ENCODE measurements around the gene PRKCE. TPM values are rescaled to one million over a fixed set of nuclear protein-coding genes. Genes with fewer than 3 reads are reported as not detected.

The PRKCE gene
- total and polyA plus RNA-seq, 2 of the 8 experiments (the other 6 are each of a cell fraction or from before 2014, with no cell fraction given) = 0.54 to 2.1 TPM

DNA sequence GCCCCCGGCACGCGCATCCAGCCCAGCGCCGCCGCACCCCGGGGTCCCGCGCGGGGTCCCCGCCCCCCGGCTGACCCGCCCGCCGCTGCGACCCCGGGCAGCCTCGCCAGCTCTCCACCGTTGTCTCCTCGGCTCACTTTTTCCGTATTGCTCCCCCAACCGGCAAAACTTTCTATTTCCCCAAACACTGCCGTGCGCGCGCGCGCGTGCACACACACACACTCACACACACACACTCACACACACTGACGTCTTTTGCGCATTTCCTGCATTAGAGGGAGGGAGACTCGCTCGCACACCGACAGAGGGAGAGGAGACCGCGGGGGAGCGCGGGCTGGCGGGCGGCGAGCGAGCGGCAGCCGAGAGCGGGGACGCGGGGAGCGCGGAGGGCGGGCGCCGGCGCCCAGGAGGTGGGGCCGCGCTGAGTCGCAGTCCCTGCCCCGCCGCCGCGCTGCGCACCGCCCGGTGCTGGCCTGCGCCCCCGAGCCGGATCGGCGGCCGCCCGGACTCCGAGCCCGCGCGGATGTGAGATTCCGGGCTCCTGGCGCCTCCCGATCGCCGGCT, 542 bp upstream of the PRKCE start:
- ChIA-PET CTCF (ENCODE audit: partially characterized antibody) (interaction anchor here (0.6 to 1.7 kb wide), 10 partner anchors 24 to 1429 kb away, joined by 3 to 7 read pairs (median 4); no protein-coding TSS in a partner anchor), POLR2A (ENCODE audit: partially characterized antibody) (interaction anchor here (1.3 kb wide), 1 partner anchor 280 kb away, joined by 3 read pairs; no protein-coding TSS in a partner anchor)
- 1% methylated on average over 26 of the region's 79 CpGs; no CpG with 5 or more reads in 1 of the 2 experiments for WGBS, 2 experiments (ENCODE audit: extremely low coverage in 1 of 2, insufficient coverage in 1 of 2, insufficient read length in 1 of 2, insufficient replicate concordance in 2 of 2, low coverage in 1 of 2, low lambda C conversion rate in 2 of 2, missing lambda C conversion rate in 1 of 2)
- H2AFZ ChIP-seq (ENCODE audit: low read length) = 0 out of 2 replicates have a peak overlapping the region, but pooled peaks have one; percentile 11
- no peaks in the 10 kb centered on the region for H3K79me2 ChIP-seq (ENCODE audit: control insufficient read depth in 1 of 2, insufficient read depth in 2 of 2, low read length in 2 of 2)
- H3K27ac ChIP-seq (ENCODE audit: low read depth, low read length) = no peak overlapping the region
- H2BK5ac ChIP-seq (ENCODE audit: low read depth, low read length) = no peak overlapping the region
- no peaks in the 10 kb centered on the region for H3K9me3 ChIP-seq (ENCODE audit: insufficient read depth in 2 of 2, low read depth in 1 of 2, low read length in 1 of 2)
- H3K23ac ChIP-seq (ENCODE audit: insufficient read length) = no peak overlapping the region
- H2AK5ac ChIP-seq (ENCODE audit: low read depth, low read length) = no peak overlapping the region
- peaks cover 31 to 75% (median 52%) of the 10 kb centered on the region in 4 experiments for H3K27me3 ChIP-seq (replicated peaks in 1 of 4; ENCODE audit: control insufficient read depth in 3 of 4, extremely low read depth in 1 of 4, insufficient read depth in 3 of 4, low read length in 3 of 4)
- peak overlapping the region; percentile 39 to 82 (median 72) for H3K4me3 ChIP-seq (ENCODE audit: extremely low read depth in 1 of 4, insufficient read depth in 2 of 4, low read depth in 3 of 4, low read length in 4 of 4)
- H2BK20ac ChIP-seq (ENCODE audit: low read length) = no peak overlapping the region
- H3K4me1 ChIP-seq (replicated peaks in 1 of 4; ENCODE audit: control insufficient read depth in 3 of 4, insufficient read depth in 4 of 4, low read length in 3 of 4) = peaks cover 2 to 4% (median 3%) of the 10 kb centered on the region in 4 experiments
- H3K36me3 ChIP-seq (ENCODE audit: control insufficient read depth in 2 of 4, insufficient read depth in 4 of 4, low read length in 3 of 4) = no peaks in the 10 kb centered on the region
- no peak overlapping the region for H3K14ac ChIP-seq (ENCODE audit: insufficient read length)
- no peak overlapping the region for H4K5ac ChIP-seq (ENCODE audit: insufficient read length, low read depth, low read length)
- peak overlapping the region; percentile 29; the same call in 1 of the 2 replicates for H4K8ac ChIP-seq (ENCODE audit: extremely low read depth, insufficient read depth, low read length)
- no peak overlapping the region for H2BK120ac ChIP-seq (replicated peaks; ENCODE audit: low read depth, low read length)
- no peak overlapping the region for H3K56ac ChIP-seq (replicated peaks; ENCODE audit: insufficient read length, low read depth, low read length)
- DNase-seq (ENCODE audit: low read depth in 1 of 2, low spot score in 2 of 2) (peak in 1 of 2 experiments; percentile 87), FAIRE-seq (no peak)
- no peak overlapping the region for H2BK15ac ChIP-seq (ENCODE audit: low read length)
- peak overlapping the region; percentile 95 to 97 for H3K4me2 ChIP-seq (ENCODE audit: insufficient read depth in 1 of 2, low read depth in 2 of 2, low read length in 2 of 2)
- H3K4ac ChIP-seq (replicated peaks; ENCODE audit: insufficient read length, low read depth, low read length) = no peak overlapping the region
- peaks cover 0 to 3% of the 10 kb centered on the region in 2 experiments for H4K20me1 ChIP-seq (replicated peaks in 1 of 2; ENCODE audit: control insufficient read depth in 1 of 2, insufficient read depth in 2 of 2, low read length in 2 of 2)
- H3K79me1 ChIP-seq (ENCODE audit: low read depth, low read length) = no peaks in the 10 kb centered on the region
- no peak overlapping the region for H4K91ac ChIP-seq (replicated peaks; ENCODE audit: insufficient read length, low read length)
- peak overlapping the region in 1 of 4 experiments; percentile 53; a peak in 1 of 7 replicates for H3K9ac ChIP-seq (replicated peaks in 1 of 4; ENCODE audit: extremely low read depth in 1 of 4, low read depth in 3 of 4, low read length in 3 of 4)
- H2BK12ac ChIP-seq (ENCODE audit: low read depth, low read length) = no peak overlapping the region
- no peak overlapping the region; the same call in 1 of the 2 replicates for H3K18ac ChIP-seq (ENCODE audit: extremely low read depth, low read length)
- peaks cover 22% of the 10 kb centered on the region for H3K23me2 ChIP-seq (ENCODE audit: low read depth, low read length)
- TF ChIP-seq JUN (IDR thresholded peaks at IDR 0.05; ENCODE audit: low read depth, low read length) (no peak), EGR1 (IDR thresholded peaks at IDR 0.05; ENCODE audit: borderline replicate concordance, low read depth, low read length) (no peak), SP1 (IDR thresholded peaks at IDR 0.05; ENCODE audit: low read depth, low read length) (no peak), CEBPB (IDR thresholded peaks at IDR 0.05; ENCODE audit: low read depth, low read length) (no peak), SP4 (IDR thresholded peaks at IDR 0.05; ENCODE audit: low read length) (no peak), TAF7 (optimal IDR thresholded peaks at IDR 0.05; ENCODE audit: borderline replicate concordance, low read depth, low read length) (no peak), EP300 (IDR thresholded peaks at IDR 0.05; ENCODE audit: borderline replicate concordance in 1 of 2, low read depth in 2 of 2, low read length in 2 of 2) (no peak), TCF12 (IDR thresholded peaks at IDR 0.05; ENCODE audit: low read depth, low read length) (no peak), MAFK (IDR thresholded peaks at IDR 0.05; ENCODE audit: low read depth, low read length) (no peak), CTBP2 (IDR thresholded peaks at IDR 0.05; ENCODE audit: borderline replicate concordance, insufficient read depth, insufficient read length, low read length) (no peak), TEAD4 (IDR thresholded peaks at IDR 0.05; ENCODE audit: low read depth, low read length) (no peak), MAX (IDR thresholded peaks at IDR 0.05) (peak; percentile 25; the same call in 1 of the 2 replicates), ASH2L (IDR thresholded peaks at IDR 0.05; ENCODE audit: low read length) (peak; percentile 14), POU5F1 (IDR thresholded peaks at IDR 0.05; ENCODE audit: low read depth, low read length) (no peak)
